Karpas-422 (cell line): ENCODE results near the gene SYNPR. TPM values are rescaled to one million over a fixed set of nuclear protein-coding genes. Genes with fewer than 3 reads are reported as not detected.

Experiments
- DNase-seq: peaks from one replicate; pipeline ENCODE4 v3.0.0-alpha.2; 2015
- H2AFZ ChIP-seq: fragments of 200-600 bp; sonication (generic); 2 replicates; pipeline ENCODE4 v1.6.1; 2014; ENCODE audit warnings: antibody characterized with exemption, low read length, mixed read lengths
- H3K27ac ChIP-seq: fragments of 200-600 bp; sonication (generic); 2 replicates; pipeline ENCODE4 v1.5.1; 2014; ENCODE audit warnings: mild to moderate bottlenecking, low read length, moderate library complexity
- H3K27me3 ChIP-seq: fragments of 200-600 bp; sonication (generic); 2 replicates; pipeline ENCODE4 v1.6.1; 2014; ENCODE audit warnings: low read length, mixed read lengths
- H3K36me3 ChIP-seq: fragments of 200-600 bp; sonication (generic); 2 replicates; pipeline ENCODE4 v1.6.1; 2014; ENCODE audit warnings: low read length, mixed read lengths; ENCODE audit not compliant: insufficient read depth
- H3K4me1 ChIP-seq: fragments of 200-600 bp; sonication (generic); 2 replicates; pipeline ENCODE4 v1.6.1; 2014; ENCODE audit warnings: mild to moderate bottlenecking, low read length, mixed read lengths
- H3K4me2 ChIP-seq: fragments of 200-600 bp; sonication (generic); 2 replicates; pipeline ENCODE4 v1.6.1; 2014; ENCODE audit warnings: low read length, low read depth, mild to moderate bottlenecking; ENCODE audit not compliant: poor library complexity, severe bottlenecking
- H3K4me3 ChIP-seq: fragments of 200-600 bp; sonication (generic); 2 replicates; pipeline ENCODE4 v1.5.1; 2014; ENCODE audit warnings: mild to moderate bottlenecking, antibody characterized with exemption, low read length, mixed read lengths
- H3K79me2 ChIP-seq: fragments of 200-600 bp; sonication (generic); 2 replicates; pipeline ENCODE4 v1.6.1; 2014; ENCODE audit warnings: mild to moderate bottlenecking, low read length, mixed read lengths
- H3K9ac ChIP-seq: fragments of 200-600 bp; sonication (generic); 2 replicates; pipeline ENCODE4 v1.6.0; 2014; ENCODE audit warnings: low read length
- H3K9me2 ChIP-seq: fragments of 200-600 bp; sonication (generic), shearing (Covaris generic); replicated peaks from 2 replicates; pipeline ENCODE4 v1.6.0; 2014; ENCODE audit warnings: mild to moderate bottlenecking, low read length, moderate library complexity; ENCODE audit not compliant: insufficient read depth
- H3K9me3 ChIP-seq: fragments of 300-700, 200-600 bp; sonication (generic); 2 replicates; pipeline ENCODE4 v1.6.1; 2014; ENCODE audit warnings: low read length, mixed read lengths
- H4K20me1 ChIP-seq: fragments of 200-600 bp; sonication (generic); 2 replicates; pipeline ENCODE4 v1.6.1; 2014; ENCODE audit warnings: mild to moderate bottlenecking, antibody characterized with exemption, low read length, low read depth; ENCODE audit not compliant: insufficient read depth
- total RNA-seq: library from RNA; depleted of rRNA; stranded (reverse); fragments of >200 nt; shearing (Covaris generic); gene quantifications from 2 replicates; pipeline ENCODE4 v1.2.3, GENCODE V29; 2014; ENCODE audit warnings: low replicate concordance

Gene SYNPR
- total RNA-seq, 1 experiment from 2014 or later: not detected

DNA sequence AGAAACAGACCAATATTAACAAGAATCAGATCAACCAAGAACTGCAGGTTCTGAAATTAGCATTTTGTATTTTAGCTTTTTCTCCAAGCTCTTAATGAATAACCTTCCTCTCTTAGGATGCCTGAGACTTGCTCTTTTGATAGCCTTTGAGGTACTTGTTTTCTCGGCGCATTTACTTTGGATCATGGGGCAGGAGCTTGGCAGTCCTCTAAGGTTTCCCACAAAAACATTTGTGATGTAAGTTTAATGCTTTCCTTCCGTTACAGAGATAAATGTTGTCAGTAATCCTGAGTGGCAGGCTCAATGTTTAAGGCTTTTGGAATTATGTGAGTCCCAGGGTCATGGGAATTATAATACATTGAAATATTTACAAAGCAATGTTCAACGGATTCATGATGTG, 236.6 kb downstream of the SYNPR start:
- Histone ChIP-seq H3K9me2 (no peaks in the 10 kb centered on the region), H3K4me1 (no peaks in the 10 kb centered on the region), H3K4me2 (no peak overlapping the region), H3K9me3 (no peaks in the 10 kb centered on the region), H2AFZ (no peak overlapping the region), H3K36me3 (no peaks in the 10 kb centered on the region), H3K9ac (no peak overlapping the region), H3K27ac (no peak overlapping the region), H3K4me3 (no peak overlapping the region), H4K20me1 (no peaks in the 10 kb centered on the region), H3K79me2 (no peaks in the 10 kb centered on the region), H3K27me3 (no peaks in the 10 kb centered on the region)
- DNase-seq: no peak

DNA sequence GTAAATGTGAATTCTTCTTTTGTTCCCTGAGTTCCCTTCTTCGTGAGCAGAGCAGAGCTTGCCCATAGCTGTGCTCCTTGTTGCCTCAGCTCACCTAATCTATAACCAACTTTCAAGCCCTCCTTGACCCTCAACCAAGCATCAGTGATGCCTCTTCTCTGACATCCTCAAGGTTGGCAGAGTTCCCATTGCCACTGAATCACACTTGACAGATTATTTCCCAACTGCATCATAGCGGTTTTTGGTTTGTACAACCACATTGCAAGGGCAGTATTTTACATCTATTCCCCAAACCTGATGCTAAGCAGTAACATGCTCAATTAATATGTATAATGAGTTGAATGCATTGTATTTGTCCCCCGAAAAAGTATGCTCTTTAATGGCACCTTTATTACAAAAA, 241.3 kb downstream of the SYNPR start:
- H3K9ac ChIP-seq: no peak overlapping the region
- no peaks in the 10 kb centered on the region for H3K9me2 ChIP-seq
- no peak overlapping the region for H3K27ac ChIP-seq
- no peaks in the 10 kb centered on the region for H3K36me3 ChIP-seq
- H2AFZ ChIP-seq: no peak overlapping the region
- no peaks in the 10 kb centered on the region for H4K20me1 ChIP-seq
- no peaks in the 10 kb centered on the region for H3K79me2 ChIP-seq
- no peak overlapping the region for H3K4me2 ChIP-seq
- H3K4me1 ChIP-seq: no peaks in the 10 kb centered on the region
- no peaks in the 10 kb centered on the region for H3K9me3 ChIP-seq
- H3K4me3 ChIP-seq: no peak overlapping the region
- no peak for DNase-seq
- H3K27me3 ChIP-seq: no peaks in the 10 kb centered on the region

DNA sequence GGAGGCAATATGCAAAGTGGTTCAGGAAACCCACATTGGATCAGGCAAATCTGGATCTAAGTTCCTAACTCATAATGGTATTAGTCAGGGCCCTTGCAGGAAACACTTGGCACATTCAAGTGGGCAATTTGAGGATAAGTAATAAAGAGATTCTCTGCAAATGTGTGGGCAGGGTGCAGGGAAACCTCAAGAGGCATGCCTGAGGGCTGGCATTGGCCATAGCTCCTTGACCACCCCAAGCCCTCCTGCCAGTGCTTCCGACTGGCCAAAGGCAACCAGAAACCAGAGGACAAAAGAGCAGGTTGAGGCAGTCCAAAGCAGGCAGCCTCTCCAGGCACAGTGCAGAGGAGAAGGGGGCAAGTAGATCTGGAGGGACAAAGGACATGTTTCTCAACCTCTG, 243.5 kb downstream of the SYNPR start:
- Histone ChIP-seq H3K9me3 (no peaks in the 10 kb centered on the region), H3K4me2 (no peak overlapping the region), H3K4me1 (no peaks in the 10 kb centered on the region), H3K4me3 (no peak overlapping the region), H3K9me2 (no peaks in the 10 kb centered on the region), H3K79me2 (no peaks in the 10 kb centered on the region), H3K27me3 (no peaks in the 10 kb centered on the region), H3K9ac (no peak overlapping the region), H3K27ac (no peak overlapping the region), H2AFZ (no peak overlapping the region), H4K20me1 (no peaks in the 10 kb centered on the region), H3K36me3 (no peaks in the 10 kb centered on the region)
- DNase-seq: no peak

DNA sequence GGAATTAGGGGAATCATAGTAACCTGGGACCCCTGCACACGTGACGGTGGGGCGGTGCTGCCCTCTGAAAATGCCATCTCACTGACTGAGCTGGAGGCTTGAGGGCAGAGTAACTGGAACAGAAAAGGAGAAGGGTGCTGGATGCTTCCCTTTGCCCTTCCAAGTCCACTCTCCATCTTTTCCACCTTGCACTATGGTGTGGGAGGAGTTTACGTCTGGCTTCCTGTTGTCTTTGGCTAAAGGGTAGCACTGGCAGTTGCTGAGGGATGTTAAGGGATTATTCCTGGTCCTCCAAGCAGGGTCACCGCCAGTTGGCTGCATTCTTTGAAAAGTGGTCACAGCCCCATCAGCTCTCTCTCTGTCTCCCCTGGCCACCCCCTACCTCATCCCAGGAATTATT, 245.0 kb downstream of the SYNPR start:
- H4K20me1 ChIP-seq: no peaks in the 10 kb centered on the region
- no peaks in the 10 kb centered on the region for H3K4me1 ChIP-seq
- no peaks in the 10 kb centered on the region for H3K9me2 ChIP-seq
- no peak overlapping the region for H3K4me3 ChIP-seq
- H3K9me3 ChIP-seq: no peaks in the 10 kb centered on the region
- H2AFZ ChIP-seq: no peak overlapping the region
- DNase-seq: no peak
- H3K79me2 ChIP-seq: no peaks in the 10 kb centered on the region
- H3K4me2 ChIP-seq: no peak overlapping the region
- H3K9ac ChIP-seq: no peak overlapping the region
- H3K27me3 ChIP-seq: no peaks in the 10 kb centered on the region
- H3K27ac ChIP-seq: no peak overlapping the region
- no peaks in the 10 kb centered on the region for H3K36me3 ChIP-seq

DNA sequence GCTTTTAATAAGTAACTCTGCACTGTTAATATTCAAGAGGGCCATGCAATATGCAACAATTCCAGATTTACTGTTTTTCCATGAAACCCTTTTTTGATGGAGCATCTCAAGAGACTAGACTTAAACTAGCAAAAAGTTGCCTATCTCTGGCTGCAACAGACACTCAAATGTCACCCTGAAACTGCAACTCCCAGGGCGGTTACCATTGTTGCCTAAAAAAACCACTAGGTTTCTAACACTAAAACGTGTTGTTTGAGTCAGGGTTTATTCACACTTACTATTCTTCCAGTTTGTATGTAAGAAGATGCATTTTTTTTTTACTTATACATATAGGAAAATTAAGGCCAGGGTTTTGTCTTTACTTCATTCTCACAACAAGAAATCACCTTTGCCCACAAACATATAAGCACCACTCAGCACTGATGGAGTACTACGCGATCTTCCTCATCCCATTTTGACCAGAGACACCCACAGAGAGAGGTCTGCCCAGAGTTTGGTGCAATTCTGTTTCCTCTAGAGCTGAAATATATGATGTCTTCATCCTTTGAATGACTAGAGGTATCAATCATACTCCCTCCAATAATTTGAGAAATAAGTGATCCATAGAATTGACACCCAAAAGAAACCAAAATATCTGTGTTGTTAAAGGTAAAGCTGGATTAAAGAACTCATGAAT, 250.4 kb downstream of the SYNPR start:
- no peaks in the 10 kb centered on the region for H3K4me1 ChIP-seq
- no peak overlapping the region for H3K27ac ChIP-seq
- H4K20me1 ChIP-seq: no peaks in the 10 kb centered on the region
- H2AFZ ChIP-seq: no peak overlapping the region
- no peak for DNase-seq
- H3K36me3 ChIP-seq: no peaks in the 10 kb centered on the region
- H3K27me3 ChIP-seq: no peaks in the 10 kb centered on the region
- H3K4me3 ChIP-seq: no peak overlapping the region
- no peaks in the 10 kb centered on the region for H3K9me3 ChIP-seq
- H3K79me2 ChIP-seq: no peaks in the 10 kb centered on the region
- H3K9me2 ChIP-seq: no peaks in the 10 kb centered on the region
- no peak overlapping the region for H3K9ac ChIP-seq
- H3K4me2 ChIP-seq: no peak overlapping the region

DNA sequence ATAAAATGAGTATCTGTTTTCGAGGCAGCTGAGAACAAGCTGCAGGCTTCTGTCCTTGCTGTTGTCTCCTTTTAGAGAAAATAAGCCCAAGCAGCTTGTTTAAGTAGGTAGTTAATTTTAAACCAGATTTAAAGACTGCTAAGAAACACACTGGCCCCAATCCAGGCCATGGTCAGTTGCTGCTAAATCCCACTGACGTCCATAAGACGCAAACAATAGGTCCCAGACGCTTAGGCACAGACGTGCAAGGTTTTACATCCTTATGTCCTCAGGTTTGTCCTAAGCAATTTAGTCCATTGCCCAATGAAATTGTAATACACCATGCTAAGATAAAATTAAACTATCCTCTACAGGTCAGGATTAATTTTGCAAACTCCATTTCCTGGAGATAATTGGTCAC, 254.4 kb downstream of the SYNPR start:
- Histone ChIP-seq H2AFZ (no peak overlapping the region), H3K36me3 (no peaks in the 10 kb centered on the region), H3K9me2 (no peaks in the 10 kb centered on the region), H3K4me2 (no peak overlapping the region), H4K20me1 (no peaks in the 10 kb centered on the region), H3K4me1 (no peaks in the 10 kb centered on the region), H3K9ac (no peak overlapping the region), H3K79me2 (no peaks in the 10 kb centered on the region), H3K9me3 (no peaks in the 10 kb centered on the region), H3K4me3 (no peak overlapping the region), H3K27me3 (no peaks in the 10 kb centered on the region), H3K27ac (no peak overlapping the region)
- no peak for DNase-seq

DNA sequence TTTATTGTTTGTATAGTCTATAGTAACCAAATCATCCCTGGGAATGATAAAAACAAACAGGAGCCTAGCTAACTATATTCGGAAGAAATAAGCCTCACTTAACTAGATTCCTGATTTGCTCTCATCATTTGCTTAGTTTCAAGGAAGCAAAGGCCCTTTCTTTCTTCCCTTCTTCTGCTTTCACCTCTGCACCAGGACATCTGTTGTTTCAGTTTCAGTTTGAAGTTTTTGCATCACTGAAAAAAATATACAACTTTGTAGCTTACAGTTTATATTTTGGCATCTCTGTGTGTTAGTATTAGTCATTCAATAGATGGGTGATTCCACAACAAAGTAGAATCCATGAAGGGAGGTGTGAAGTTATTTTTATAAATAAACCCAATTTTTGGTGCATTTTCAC, 260.8 kb downstream of the SYNPR start:
- H3K4me1 ChIP-seq: no peaks in the 10 kb centered on the region
- no peaks in the 10 kb centered on the region for H3K36me3 ChIP-seq
- H3K79me2 ChIP-seq: no peaks in the 10 kb centered on the region
- H4K20me1 ChIP-seq: no peaks in the 10 kb centered on the region
- H3K9me3 ChIP-seq: no peaks in the 10 kb centered on the region
- H3K9me2 ChIP-seq: no peaks in the 10 kb centered on the region
- DNase-seq: no peak
- H2AFZ ChIP-seq: no peak overlapping the region
- H3K4me3 ChIP-seq: no peak overlapping the region
- no peak overlapping the region for H3K4me2 ChIP-seq
- no peak overlapping the region for H3K9ac ChIP-seq
- no peaks in the 10 kb centered on the region for H3K27me3 ChIP-seq
- no peak overlapping the region for H3K27ac ChIP-seq

DNA sequence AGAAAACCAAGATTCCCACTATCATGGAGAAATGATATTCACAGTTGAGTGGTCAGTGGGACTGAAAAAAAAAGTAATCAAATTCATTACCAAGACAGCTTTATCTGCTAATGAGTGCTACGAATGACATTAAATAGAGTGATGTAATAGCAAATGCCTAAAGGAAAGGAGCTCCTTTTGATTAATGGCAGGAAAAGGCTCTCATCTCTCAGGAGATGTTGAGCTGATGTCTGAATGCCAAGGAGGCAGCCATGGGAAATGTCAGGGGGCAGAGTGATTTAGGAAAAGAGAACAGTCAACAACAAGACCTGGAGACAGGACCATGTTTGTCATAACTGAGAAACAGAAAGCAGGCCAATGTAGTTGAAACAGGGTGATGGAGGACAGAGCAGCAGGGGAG, 277.7 kb downstream of the SYNPR start:
- no peak overlapping the region for H3K4me2 ChIP-seq
- H3K9me2 ChIP-seq: no peaks in the 10 kb centered on the region
- no peak overlapping the region for H3K4me3 ChIP-seq

DNA sequence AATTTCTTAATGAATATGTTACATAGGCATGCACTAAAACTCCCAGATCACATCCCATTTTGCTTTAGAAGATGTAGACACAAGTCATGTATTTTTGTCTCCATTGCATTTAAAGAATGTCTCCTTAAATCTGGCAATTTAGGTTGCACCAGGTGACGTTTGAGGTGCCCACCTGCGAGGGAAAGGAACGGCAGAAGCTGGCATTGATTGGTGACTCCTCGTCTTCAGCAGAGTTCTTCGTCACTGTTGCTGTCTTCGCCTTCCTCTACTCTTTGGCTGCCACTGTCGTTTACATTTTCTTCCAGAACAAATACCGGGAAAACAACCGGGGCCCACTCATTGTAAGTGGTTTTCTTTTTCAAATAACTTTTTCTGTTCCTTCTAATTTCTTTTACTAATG, 278.3 kb downstream of the SYNPR start:
- no peaks in the 10 kb centered on the region for H4K20me1 ChIP-seq
- no peak overlapping the region for H3K4me3 ChIP-seq
- no peak overlapping the region for H3K9ac ChIP-seq

More for the DNA sequence above, 277.7 kb downstream of the SYNPR start:
- H3K9ac ChIP-seq: no peak overlapping the region
- no peak overlapping the region for H2AFZ ChIP-seq
- H4K20me1 ChIP-seq: no peaks in the 10 kb centered on the region
- no peaks in the 10 kb centered on the region for H3K79me2 ChIP-seq
- no peaks in the 10 kb centered on the region for H3K4me1 ChIP-seq
- H3K9me3 ChIP-seq: no peaks in the 10 kb centered on the region
- H3K36me3 ChIP-seq: no peaks in the 10 kb centered on the region
- H3K27me3 ChIP-seq: no peaks in the 10 kb centered on the region
- no peak overlapping the region for H3K27ac ChIP-seq
- no peak for DNase-seq

More for the DNA sequence above, 278.3 kb downstream of the SYNPR start:
- H3K4me2 ChIP-seq: no peak overlapping the region
- no peaks in the 10 kb centered on the region for H3K9me2 ChIP-seq
- no peak for DNase-seq
- H3K79me2 ChIP-seq: no peaks in the 10 kb centered on the region
- H3K27ac ChIP-seq: no peak overlapping the region
- no peaks in the 10 kb centered on the region for H3K9me3 ChIP-seq
- no peaks in the 10 kb centered on the region for H3K27me3 ChIP-seq
- H2AFZ ChIP-seq: no peak overlapping the region
- H3K36me3 ChIP-seq: no peaks in the 10 kb centered on the region
- no peaks in the 10 kb centered on the region for H3K4me1 ChIP-seq
